GM18505 (cell line): ENCODE data around the gene KIF21B.

Experiments used
- ATAC-seq: cut with Tn5 transposase; IDR thresholded peaks from one replicate; pipeline ENCODE4 v1.9.1; 2021; ENCODE audit not compliant: unreplicated experiment
- POLR2A ChIP-seq: IDR thresholded peaks from 4 replicates; pipeline ENCODE4 v1.6.1; 2011; ENCODE audit warnings: borderline replicate concordance; ENCODE audit not compliant: insufficient read depth, insufficient read length; ENCODE audit errors: extremely low read depth

The KIF21B gene

DNA sequence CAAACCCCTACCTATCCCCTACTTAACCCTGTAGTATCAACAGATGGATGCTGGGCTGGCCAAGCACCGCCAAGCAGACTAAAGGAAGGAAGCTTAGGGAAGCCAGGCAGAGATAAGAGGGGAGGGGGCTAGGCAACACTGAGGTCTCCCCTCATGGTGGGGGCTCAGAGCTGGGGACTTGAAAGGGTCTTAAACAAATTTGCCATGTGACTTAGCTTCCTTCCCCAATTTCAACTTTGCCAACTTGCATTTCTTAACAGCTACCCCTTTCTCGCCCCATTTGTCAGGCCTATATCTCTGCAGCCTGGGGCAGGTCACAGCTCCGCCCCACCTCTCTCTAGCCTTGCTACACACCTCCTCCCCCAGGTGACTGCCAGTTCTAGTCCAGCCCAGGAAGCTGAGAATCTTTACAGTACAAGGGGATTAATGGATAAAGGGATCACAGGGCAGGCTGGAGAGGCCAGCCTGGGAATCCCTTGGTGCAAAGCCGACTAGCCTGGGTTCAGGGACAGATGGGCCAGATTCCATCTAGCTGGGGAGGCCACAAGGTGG lies 3.4 kb downstream of the KIF21B start:
- no peak for TF ChIP-seq POLR2A
- ATAC-seq, result no peak

DNA sequence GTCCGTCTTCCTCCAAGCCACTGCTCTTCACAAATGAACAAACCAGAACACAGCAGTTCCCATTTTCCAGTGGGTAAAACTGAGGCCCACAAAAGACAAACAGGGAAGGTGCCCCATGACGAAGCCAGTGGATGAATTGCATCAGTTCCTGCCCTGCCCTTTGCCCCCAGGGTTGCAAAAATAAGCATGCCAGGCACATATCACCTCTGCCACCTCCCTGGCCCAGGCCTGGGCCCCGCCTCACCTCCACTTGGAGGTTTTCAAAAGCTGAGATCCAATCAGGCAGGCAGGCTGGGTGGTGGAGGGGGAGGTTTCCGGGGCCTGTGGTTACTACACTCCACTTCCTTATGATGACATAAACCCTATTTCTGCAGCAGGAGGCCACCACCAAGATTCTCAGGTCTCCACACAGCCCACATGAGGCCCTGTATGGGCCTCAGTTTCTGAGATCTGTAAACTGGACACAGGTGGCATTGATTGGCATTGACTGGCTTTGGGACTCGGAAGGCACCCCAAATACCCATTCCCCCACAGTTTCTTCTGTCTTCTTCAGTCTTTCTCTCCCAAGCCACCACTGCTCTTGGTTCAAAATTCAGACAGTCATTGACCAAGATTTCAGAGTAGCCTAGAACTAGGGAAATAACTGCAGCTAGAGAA lies 4.1 kb downstream of the KIF21B start:
- ATAC-seq, result peak; percentile 58
- peak; percentile 68 for TF ChIP-seq POLR2A

DNA sequence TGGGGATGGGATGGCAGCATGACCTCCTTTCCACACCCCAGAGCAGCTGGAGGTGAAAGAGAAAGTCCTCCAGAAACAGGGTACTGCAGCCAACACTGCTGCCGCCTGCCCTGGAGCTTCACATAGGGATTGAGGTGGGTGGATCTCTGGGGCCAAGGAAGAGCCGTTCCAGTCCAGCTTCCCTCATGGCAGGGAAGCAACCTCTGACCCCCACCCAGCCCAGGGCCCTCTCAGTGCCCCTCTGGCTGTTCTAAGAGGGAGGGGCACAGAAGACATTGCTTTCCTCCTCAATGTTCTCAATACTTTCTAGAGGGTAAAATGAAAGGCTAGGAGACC lies 5.7 kb downstream of the KIF21B start:
- no peak for TF ChIP-seq POLR2A
- ATAC-seq, result no peak

DNA sequence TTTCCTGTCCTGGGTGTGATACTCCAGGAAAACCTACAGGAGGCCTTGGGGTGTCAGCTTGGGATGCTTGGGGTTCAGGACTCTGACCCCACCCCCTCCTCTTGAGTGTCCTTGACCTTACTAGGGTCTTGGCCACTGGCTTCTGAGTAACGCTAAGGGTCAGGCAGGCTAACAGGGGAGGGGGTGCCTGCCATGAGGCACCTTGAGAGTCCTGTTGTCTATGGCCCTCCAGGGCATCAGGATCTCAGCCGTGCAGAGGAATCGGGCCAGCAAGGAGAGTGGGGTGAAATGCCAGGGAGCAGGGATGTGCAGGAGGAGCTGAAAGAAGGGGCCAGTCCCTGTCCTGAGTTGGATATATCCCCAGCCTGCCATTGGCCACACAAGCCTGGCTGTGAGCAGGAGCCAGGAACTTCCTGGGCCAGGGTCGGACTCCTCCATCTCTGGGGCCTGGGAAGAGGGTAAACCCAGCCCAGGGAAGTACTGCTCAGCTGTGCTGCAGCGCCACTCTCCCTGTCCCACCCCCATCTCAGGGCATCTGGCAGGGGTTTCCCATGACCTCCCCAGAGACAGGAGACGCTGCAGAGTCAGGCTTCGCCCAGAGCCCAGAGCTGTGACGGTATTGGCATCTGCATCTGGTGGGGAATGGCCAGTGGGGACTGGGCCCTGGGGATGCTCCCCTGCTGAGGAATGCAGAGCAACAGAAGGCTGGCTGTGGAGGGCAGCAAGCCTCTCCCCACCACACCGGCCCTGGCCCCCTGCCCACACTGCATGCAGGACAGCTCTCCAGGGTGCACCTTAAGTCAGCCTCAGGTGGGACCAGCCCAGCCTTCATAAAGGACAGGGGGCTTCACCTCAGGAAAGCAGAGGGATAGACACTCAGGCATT lies 6.3 kb downstream of the KIF21B start:
- TF ChIP-seq POLR2A, result no peak
- no peak for ATAC-seq

DNA sequence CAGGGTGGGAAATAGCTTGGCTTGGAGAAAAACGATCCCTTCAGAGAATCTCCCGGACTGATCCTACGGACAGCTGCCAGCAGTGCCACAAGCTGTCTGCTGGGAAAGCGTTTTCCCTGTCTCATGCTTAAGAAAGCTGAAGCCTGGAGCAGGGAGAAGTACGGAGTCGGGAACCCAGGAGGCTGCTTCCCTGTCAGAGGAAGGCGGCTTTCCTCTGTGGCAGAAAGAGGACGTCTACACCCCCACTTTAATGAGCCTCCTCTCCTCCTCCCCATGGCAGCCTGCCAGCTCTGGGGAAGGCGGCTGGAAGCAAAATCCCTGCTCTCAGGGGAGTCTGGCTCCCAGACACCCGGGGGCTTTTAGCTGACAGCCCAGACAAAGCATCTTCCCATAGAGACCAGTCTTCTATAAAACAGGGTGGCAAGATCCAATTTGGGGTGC lies 7.3 kb downstream of the KIF21B start:
- no peak for ATAC-seq
- no peak for TF ChIP-seq POLR2A

DNA sequence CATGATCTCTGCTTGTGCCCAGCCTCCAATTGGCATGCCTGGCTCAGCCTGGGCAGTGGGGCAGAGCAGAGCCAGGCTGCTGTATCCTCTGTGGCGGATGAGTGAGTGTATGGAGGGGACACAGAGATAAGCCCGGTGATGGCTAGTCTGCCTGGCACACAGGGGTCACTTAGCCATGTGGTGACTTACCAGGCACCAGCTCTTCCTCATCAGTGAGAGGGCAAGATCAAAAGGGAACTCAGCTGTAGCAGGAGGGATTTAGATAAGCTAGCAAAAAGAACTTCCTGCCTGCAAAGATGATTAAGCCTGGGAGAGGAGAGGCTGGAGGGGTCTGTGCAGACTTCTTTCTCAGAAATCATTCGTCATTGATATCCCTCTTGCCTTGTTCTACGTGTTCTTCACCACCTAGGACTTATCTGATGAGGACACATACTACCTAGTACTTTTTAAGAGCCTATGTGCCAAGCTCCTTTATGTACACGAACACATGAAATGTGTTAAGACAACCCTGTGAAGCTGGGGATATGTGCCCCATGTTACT lies 7.9 kb downstream of the KIF21B start:
- no peak for ATAC-seq
- no peak for TF ChIP-seq POLR2A

DNA sequence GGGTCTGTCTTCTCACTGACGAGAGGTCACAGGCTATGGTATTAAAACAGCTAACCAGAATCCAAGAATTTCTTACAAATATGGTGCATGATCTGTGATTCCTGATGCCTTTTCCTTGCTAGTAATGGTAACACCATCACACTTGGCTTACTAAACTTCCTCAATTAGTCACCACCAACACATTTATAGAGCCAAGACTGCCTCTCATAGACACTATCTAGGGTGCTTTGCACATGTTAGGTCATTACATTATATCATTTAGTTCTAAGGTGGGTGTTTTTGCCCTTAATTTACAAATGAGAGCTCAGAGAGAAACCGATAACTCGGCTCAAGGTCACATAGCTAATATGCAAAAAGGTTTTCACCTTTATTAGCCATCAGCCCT lies 8.7 kb downstream of the KIF21B start:
- no peak for ATAC-seq
- TF ChIP-seq POLR2A, result no peak

DNA sequence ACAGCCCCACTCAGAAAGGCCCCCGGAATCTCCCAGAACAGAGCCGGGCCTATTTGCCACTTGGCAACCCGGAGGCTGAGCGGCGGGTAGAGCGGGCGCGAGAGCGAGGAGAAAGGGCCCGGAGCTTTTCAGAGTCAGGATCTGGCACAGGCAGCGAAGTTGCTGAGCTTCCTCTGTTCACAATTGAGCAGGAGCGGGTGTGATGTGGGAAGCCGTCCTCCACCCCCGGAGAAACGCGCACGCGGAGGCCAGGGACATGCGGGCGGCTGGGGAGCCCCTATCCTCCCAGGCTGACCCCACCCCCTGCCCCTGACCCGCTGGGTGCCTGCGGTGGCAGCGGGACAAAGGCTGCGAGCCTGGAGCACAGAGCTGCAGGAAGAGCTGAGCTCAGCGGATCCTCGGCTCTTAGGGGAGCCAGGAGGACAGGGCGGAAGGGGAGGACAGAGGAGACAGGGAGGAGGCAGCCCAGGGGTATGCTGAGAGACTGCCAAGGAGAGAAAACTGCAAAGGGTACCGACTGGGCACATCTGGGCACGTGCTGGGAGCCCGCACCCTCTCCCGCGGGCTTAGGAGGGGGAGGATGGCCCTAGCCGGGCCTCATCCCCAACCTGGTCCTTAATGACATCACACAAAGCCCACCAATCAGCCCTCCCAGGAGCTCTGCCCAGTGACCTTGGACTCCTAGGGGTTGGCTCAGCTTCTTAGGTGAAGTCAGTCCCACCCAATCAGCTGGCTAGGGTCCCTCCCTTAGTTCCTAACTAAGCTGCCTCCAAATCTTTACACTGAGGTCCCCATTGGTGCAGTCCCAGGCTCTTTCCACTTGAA lies 9.3 kb downstream of the KIF21B start:
- no peak for TF ChIP-seq POLR2A
- no peak for ATAC-seq

DNA sequence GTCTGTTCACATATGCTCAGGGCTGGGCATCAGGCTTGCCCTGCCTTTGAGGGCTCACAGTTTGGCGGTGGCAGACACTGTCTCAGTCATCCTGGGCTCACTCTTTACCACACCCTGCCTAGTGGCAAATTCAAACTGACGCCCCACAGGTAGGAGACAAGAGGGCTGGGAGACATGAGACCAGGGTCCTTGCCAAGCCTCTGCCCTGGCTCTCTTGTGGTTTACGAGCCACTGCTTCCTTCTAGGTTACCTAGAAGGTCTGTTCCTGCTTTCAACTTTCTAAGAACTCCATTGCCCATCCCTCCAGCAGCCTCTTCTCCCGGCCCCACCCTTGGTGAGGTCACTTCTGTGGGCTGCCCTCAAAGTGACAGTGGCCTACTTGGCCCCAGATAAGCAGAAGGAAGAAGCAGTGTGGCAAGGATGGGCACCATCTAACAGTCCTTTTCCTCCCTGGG lies 10.5 kb downstream of the KIF21B start:
- no peak for ATAC-seq
- TF ChIP-seq POLR2A, result no peak

DNA sequence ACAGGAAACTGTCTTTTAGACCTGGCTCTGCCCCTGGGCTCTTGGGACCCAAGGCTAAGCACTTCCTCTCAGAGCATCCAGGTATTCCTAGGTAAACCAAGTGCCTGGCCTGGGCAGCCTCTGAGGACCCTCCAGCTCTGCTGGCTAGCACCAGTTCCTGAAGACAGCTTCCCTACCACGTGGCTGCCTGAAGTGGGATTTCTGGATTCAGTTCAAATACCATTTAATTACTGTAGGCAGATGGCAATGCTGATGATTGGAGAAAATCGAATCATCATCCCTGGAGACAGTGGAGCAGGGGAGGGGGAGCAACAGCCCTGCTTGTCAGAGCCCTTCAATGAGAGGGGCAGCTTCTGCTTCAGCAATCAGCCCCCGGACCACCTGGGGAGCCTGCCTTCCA lies 11.9 kb downstream of the KIF21B start:
- no peak for TF ChIP-seq POLR2A
- no peak for ATAC-seq

DNA sequence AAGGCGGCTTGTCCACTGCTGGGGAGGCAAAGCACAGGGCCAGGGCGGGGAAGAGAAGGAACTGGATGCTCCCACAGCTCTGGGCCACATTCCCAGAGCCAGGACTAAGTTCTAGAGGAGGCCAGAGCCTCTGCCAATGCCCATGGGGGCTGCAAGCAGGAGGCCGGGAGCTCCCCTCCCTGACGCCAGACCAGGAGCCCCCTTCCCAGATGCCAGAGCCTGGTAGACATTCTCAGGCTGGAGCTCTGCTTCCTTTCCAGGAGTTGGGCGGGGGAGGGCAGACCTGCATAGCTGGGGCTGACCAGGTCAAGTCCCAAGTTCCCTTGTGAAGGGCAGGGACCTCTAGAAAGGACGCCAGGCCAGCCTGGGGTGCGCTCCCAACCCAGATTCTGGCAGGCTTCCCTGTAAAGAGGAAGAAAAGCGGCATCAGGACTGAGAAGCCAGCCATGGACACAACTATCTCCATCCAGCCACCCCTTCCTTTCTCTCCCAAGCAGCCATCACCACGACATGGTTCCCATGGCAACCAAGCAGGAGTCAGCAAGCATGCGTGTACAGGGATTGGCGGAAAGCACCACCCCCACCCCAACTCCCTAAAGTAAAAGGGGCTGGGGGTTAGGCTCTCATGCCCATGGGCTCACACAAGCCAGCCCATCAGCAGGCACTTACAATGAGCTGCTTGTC lies 13.4 kb downstream of the KIF21B start:
- no peak for TF ChIP-seq POLR2A
- ATAC-seq, result no peak

DNA sequence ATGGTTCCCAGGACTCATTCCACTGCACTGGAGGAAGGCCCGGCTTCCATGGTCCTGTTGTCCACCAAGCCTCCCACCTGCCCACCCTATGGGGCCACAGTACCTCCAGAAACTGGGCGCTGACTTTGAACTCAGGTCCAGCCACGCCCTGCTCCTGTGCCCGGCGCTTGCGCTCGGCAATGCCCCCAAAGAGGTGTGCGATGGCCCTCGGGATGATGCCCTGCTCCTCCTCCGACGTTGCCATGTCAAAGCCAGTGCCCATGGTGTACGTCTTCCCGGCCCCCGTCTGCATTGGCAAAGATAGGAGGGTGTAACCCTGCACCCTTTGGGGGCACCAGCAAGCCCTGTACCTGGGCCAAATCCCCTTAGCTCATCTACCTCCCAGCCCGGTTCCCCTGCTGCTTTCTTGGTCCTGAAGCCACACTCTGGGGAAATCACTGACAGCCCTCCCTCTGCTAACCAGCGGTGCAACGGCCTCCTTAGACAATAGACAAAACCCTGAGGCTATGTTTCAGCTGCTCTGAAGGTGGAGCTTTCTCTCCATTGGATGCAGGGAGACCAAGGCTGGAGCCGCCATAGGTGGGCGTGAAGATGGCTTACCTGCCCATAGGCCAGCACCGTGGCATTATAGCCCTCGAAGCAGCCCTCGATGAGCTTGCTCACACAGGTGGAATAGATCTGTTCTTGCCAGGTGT lies 14.7 kb downstream of the KIF21B start:
- TF ChIP-seq POLR2A, result no peak

More for the DNA sequence above, 14.7 kb downstream of the KIF21B start:
- ATAC-seq, result no peak
